ENCODE results near the gene FBP1. TPM values are rescaled to one million over a fixed set of nuclear protein-coding genes. Genes with fewer than 3 reads are reported as not detected.

The FBP1 gene
- total RNA-seq, 2 donors from 2014 or later = 0.95 to 1.0 TPM

- Histone ChIP-seq H3K27ac (ENCODE audit: low read depth, low read length) (no peak overlapping the region), H3K36me3 (ENCODE audit: control insufficient read depth, insufficient read depth, low read length) (no peaks in the 10 kb centered on the region), H3K4me3 (ENCODE audit: low read length) (no peak overlapping the region), H3K27me3 (ENCODE audit: control insufficient read depth, insufficient read depth, low read length, poor library complexity, severe bottlenecking) (no peaks in the 10 kb centered on the region), H3K9ac (ENCODE audit: extremely low read depth, low read length, poor library complexity, severe bottlenecking) (no peak overlapping the region), H3K9me3 (ENCODE audit: control insufficient read depth, low read length) (no peaks in the 10 kb centered on the region), H3K4me1 (ENCODE audit: control insufficient read depth, insufficient read depth, low read length) (peaks cover 4% of the 10 kb centered on the region)
- H3K27me3 Mint-ChIP-seq (ENCODE audit: insufficient read depth) = no peaks in the 10 kb centered on the region
- DNase-seq = no peak
- H3K4me3 Mint-ChIP-seq = no peak overlapping the region
- H3K36me3 Mint-ChIP-seq (ENCODE audit: low read depth) = no peaks in the 10 kb centered on the region
- H3K27ac Mint-ChIP-seq = no peak overlapping the region
- peak; percentile 61 for TF ChIP-seq CTCF (conservative IDR thresholded peaks at IDR 0.05)
- no peaks in the 10 kb centered on the region for H3K9me3 Mint-ChIP-seq
- 96 to 100% methylated on average over 2 to 3 of the region's 3 CpGs for WGBS, 2 experiments (ENCODE audit: insufficient coverage in 1 of 2, insufficient read length in 1 of 2)
- peaks cover 23% of the 10 kb centered on the region for H3K4me1 Mint-ChIP-seq
These were observed 26.3 kb downstream of the FBP1 start for GRCh38 chr9:94613003-94613402.

- peaks cover 12% of the 10 kb centered on the region for H3K4me1 ChIP-seq (ENCODE audit: control insufficient read depth, insufficient read depth, low read length)
- H3K27ac Mint-ChIP-seq = no peak overlapping the region
- WGBS, 2 experiments (ENCODE audit: insufficient coverage in 1 of 2, insufficient read length in 1 of 2) = 89 to 96% methylated on average over 7 of the region's 7 CpGs
These were observed 27.2 kb downstream of the FBP1 start for GRCh38 chr9:94612071-94612470.

DNA sequence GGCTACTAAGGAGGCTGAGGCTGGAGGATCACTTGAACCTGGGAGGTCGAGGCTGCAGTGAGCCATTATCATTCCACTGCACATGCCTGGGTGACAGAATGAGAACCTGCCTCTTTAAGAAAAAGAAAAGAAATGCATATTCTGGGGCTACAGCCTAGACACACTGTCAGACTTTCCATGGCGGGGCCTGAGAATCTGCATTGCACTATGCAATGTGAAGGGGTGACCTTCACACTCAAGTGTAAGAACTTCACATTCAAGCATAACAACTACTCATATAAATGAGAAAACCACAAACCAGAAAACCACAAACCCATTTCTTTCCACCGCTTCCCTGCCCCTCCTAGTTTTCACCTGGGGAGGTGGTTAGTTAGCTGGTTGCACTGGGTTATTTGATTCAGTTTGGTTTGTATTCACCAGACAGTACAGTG lies 27.7 kb downstream of the FBP1 start:
- peaks cover 16% of the 10 kb centered on the region for H3K4me1 ChIP-seq (ENCODE audit: control insufficient read depth, insufficient read depth, low read length)
- no peak overlapping the region for H3K4me3 Mint-ChIP-seq
- no peak overlapping the region for H3K9ac ChIP-seq (ENCODE audit: extremely low read depth, low read length, poor library complexity, severe bottlenecking)
- H3K36me3 Mint-ChIP-seq (ENCODE audit: low read depth) = no peaks in the 10 kb centered on the region
- no peak overlapping the region for H3K4me3 ChIP-seq (ENCODE audit: low read length)
- no peaks in the 10 kb centered on the region for H3K9me3 Mint-ChIP-seq
- H3K27me3 ChIP-seq (ENCODE audit: control insufficient read depth, insufficient read depth, low read length, poor library complexity, severe bottlenecking) = no peaks in the 10 kb centered on the region
- no peak for TF ChIP-seq CTCF (conservative IDR thresholded peaks at IDR 0.05)
- WGBS, 2 experiments (ENCODE audit: insufficient coverage in 1 of 2, insufficient read length in 1 of 2) = 93 to 96% methylated on average over 1 to 3 of the region's 3 CpGs
- DNase-seq = no peak
- H3K9me3 ChIP-seq (ENCODE audit: control insufficient read depth, low read length) = no peaks in the 10 kb centered on the region
- no peaks in the 10 kb centered on the region for H3K27me3 Mint-ChIP-seq (ENCODE audit: insufficient read depth)
- H3K27ac Mint-ChIP-seq = no peak overlapping the region
- H3K36me3 ChIP-seq (ENCODE audit: control insufficient read depth, insufficient read depth, low read length) = no peaks in the 10 kb centered on the region
- H3K4me1 Mint-ChIP-seq = peaks cover 33% of the 10 kb centered on the region
- no peak overlapping the region for H3K27ac ChIP-seq (ENCODE audit: low read depth, low read length)

More at GRCh38 chr9:94612071-94612470, 27.2 kb downstream of the FBP1 start:
- no peaks in the 10 kb centered on the region for H3K27me3 Mint-ChIP-seq (ENCODE audit: insufficient read depth)
- Histone ChIP-seq H3K27me3 (ENCODE audit: control insufficient read depth, insufficient read depth, low read length, poor library complexity, severe bottlenecking) (no peaks in the 10 kb centered on the region), H3K4me3 (ENCODE audit: low read length) (no peak overlapping the region), H3K27ac (ENCODE audit: low read depth, low read length) (no peak overlapping the region), H3K9me3 (ENCODE audit: control insufficient read depth, low read length) (no peaks in the 10 kb centered on the region), H3K36me3 (ENCODE audit: control insufficient read depth, insufficient read depth, low read length) (no peaks in the 10 kb centered on the region), H3K9ac (ENCODE audit: extremely low read depth, low read length, poor library complexity, severe bottlenecking) (no peak overlapping the region)
- H3K36me3 Mint-ChIP-seq (ENCODE audit: low read depth) = no peaks in the 10 kb centered on the region
- no peak for TF ChIP-seq CTCF (conservative IDR thresholded peaks at IDR 0.05)
- H3K4me3 Mint-ChIP-seq = no peak overlapping the region
- peaks cover 29% of the 10 kb centered on the region for H3K4me1 Mint-ChIP-seq
- DNase-seq = no peak
- no peaks in the 10 kb centered on the region for H3K9me3 Mint-ChIP-seq
